GM10248 (cell line): Measurements from ENCODE around the gene SORT1.

Experiments used
- CTCF ChIA-PET: fragments of 300-600 bp; sonication (Branson Sonifier 250); formaldehyde crosslinking; extraction: SDS; loops from one replicate; lab custom pipeline; 2021; ENCODE audit warnings: antibody characterized with exemption; lab: Yijun Ruan, JAX
- POLR2A ChIA-PET: fragments of 350-650 bp; sonication (Branson Sonifier 250); formaldehyde crosslinking; extraction: SDS; loops from one replicate; lab custom pipeline; 2020; ENCODE audit warnings: antibody characterized with exemption; lab: Yijun Ruan, JAX
- DNase-seq: peaks from one replicate; pipeline ENCODE4 v3.0.0; 2012; ENCODE audit errors: extremely low spot score
- TF ChIP-seq, protein P1 (sequence below): IDR thresholded peaks from 2 replicates; pipeline ENCODE4 v1.5.1; 2012; ENCODE audit warnings: mild to moderate bottlenecking, low read depth; ENCODE audit errors: extremely low read depth, missing control alignments, control extremely low read depth

The SORT1 gene

DNA sequence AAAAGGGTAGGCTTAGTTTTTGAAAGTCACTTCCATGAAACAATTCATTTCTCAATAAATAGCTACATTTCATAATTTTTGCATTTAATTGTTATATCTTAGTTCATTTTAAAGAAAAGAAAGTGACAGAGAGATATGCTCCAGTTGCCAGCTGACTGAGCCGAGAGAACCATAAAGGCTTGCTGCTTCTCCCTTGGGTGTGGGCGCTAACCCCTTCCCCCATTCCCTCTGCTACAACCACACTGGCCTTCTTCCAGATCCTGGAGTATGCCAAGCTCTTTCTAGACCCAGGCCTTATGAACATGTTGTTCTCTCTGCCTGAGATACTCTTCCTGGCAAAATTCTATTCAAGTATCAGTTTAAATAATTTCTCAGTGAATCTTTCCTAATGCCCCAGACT is 12.3 kb downstream of the SORT1 start:
- DNase-seq = no peak
- ChIA-PET CTCF (interaction anchor here (0.9 to 1.4 kb wide), 4 partner anchors 10 to 107 kb away, joined by 3 to 5 read pairs (median 3); no protein-coding TSS in a partner anchor), POLR2A (interaction anchor here (0.6 kb wide), 1 partner anchor 225 kb away, joined by 3 read pairs; no protein-coding TSS in a partner anchor)
- TF ChIP-seq, protein P1, sequence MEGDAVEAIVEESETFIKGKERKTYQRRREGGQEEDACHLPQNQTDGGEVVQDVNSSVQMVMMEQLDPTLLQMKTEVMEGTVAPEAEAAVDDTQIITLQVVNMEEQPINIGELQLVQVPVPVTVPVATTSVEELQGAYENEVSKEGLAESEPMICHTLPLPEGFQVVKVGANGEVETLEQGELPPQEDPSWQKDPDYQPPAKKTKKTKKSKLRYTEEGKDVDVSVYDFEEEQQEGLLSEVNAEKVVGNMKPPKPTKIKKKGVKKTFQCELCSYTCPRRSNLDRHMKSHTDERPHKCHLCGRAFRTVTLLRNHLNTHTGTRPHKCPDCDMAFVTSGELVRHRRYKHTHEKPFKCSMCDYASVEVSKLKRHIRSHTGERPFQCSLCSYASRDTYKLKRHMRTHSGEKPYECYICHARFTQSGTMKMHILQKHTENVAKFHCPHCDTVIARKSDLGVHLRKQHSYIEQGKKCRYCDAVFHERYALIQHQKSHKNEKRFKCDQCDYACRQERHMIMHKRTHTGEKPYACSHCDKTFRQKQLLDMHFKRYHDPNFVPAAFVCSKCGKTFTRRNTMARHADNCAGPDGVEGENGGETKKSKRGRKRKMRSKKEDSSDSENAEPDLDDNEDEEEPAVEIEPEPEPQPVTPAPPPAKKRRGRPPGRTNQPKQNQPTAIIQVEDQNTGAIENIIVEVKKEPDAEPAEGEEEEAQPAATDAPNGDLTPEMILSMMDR = no peak

DNA sequence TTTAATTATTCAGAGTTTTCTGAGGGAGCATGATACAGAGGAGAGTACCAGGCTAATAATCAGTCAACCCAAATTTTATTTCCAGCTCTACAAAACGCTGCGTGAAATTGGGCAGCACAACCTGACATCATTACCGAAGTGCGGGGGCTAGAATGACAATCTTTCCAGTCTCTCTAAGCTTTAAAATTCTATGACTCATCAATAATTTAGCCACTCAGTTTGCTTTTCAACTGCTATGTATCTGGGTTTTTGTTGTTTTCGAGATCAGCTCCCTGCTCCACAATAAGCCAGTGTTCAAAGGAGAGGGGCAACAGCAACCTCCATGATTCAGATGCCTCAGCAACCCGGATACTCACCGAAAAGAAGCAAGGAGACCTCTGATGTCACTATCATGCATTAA is 13.9 kb downstream of the SORT1 start:
- TF ChIP-seq, protein P1 = no peak
- DNase-seq = no peak
- POLR2A ChIA-PET = no interaction called here
- CTCF ChIA-PET = interaction anchor here (0.8 to 1.9 kb wide), 4 partner anchors 10 to 107 kb away, joined by 3 to 9 read pairs (median 5); no protein-coding TSS in a partner anchor

DNA sequence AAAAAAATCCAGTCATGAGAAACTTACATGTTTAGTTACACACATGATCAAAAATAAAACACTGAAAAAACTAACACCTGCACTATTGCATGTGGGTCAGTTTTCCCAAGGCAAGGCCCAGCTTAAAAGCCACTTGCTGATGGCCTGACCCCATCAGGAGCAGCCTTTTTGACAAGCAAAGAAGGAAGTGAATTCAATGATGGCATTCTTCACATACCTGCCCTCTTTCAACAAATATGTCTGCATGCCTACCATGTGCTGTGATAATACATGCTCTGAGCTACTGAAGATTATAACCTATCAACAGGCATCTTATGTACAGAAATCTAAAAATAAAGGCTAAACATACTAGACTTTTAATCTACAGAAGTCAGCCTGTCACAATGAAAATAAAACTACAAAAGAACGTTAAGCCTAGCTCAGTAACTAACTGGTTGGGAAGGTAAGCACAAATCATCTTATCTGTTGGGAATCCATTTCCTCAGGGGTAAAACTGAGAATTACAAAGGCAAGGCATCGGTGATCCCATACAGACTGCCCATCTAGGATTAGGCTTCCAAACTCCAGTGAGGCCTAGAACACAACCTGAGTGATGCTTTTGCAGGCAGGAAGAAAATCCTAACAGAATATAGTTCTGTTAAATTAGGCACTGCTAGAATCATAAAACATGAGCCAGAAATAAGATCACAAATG is 14.5 kb downstream of the SORT1 start:
- ChIA-PET CTCF (interaction anchor here (1.5 to 1.9 kb wide), 3 partner anchors 10 to 106 kb away, joined by 4 to 9 read pairs (median 6); no protein-coding TSS in a partner anchor), POLR2A (no interaction called here)
- TF ChIP-seq, protein P1 = no peak
- DNase-seq = no peak

DNA sequence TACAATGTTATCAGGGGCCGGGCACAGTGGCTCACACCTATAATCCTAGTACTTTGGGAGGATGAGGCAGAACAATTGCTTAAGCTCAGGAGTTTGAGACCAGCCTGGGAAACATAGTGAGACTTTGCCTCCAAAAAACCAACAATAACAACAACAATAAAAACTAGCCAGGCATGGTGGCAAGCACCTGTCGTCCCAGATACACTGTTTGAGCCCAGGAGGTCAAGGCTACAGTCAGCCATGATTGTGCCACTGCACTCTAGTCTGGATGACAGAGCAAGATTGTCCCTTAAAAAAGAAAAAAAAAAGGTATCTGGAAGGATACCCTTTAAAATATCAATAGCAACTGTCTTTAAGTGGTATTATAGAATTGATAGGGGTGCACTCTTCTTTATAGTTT is 16.1 kb downstream of the SORT1 start:
- ChIA-PET CTCF (interaction anchor here (3.9 kb wide), 1 partner anchor 8 kb away, joined by 12 read pairs; no protein-coding TSS in a partner anchor), POLR2A (no interaction called here)
- TF ChIP-seq, protein P1 = no peak
- no peak for DNase-seq

DNA sequence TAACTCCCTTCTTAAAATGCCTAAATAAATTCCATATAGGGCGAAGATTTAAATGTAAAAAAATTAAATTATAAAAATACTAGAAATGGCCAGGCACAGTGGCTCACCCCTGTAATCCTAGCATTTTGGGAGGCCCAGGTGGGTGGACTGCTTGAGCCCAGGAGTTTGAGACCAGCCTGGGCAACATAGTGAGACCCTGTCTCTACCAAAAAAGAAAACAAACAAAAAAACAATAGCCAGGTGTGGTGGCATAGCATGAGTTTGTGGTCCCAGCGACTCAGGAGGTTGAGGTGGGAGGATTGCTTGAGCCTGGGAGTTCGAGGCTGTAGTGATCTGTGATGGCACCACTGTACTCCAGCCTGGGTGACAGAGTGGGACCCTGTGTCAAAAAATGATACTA is 17.8 kb downstream of the SORT1 start:
- CTCF ChIA-PET = interaction anchor here (0.9 to 3.9 kb wide), 5 partner anchors 10 to 102 kb away, joined by 3 to 12 read pairs (median 4); no protein-coding TSS in a partner anchor

GRCh38 chr1:109379422-109379821 is 18.3 kb downstream of the SORT1 start:
- TF ChIP-seq, protein P1 = no peak
- ChIA-PET CTCF (interaction anchor here (0.9 to 3.9 kb wide), 7 partner anchors 10 to 153 kb away, joined by 3 to 12 read pairs (median 4); no protein-coding TSS in a partner anchor), POLR2A (no interaction called here)
- DNase-seq = no peak

More for the DNA sequence above, 17.8 kb downstream of the SORT1 start:
- TF ChIP-seq, protein P1 = no peak
- no peak for DNase-seq
- POLR2A ChIA-PET = no interaction called here
